GM12892 (cell line): ENCODE data around the gene ELL3. TPM values are rescaled to one million over a fixed set of nuclear protein-coding genes. Genes with fewer than 3 reads are reported as not detected.
"Not testable (repeated sequence)": the region's sequence is repeated elsewhere in the genome, so short reads cannot be mapped to it uniquely, and the experiment has no call there.

Experiments
- DNase-seq: peaks from one replicate; pipeline ENCODE4 v3.0.0; 2011; ENCODE audit not compliant: insufficient read length
- FAIRE-seq: peaks from 2 replicates; lab custom pipeline; 2011; peaks lifted over from hg19 to GRCh38; lab: Jason Lieb, UNC
- POLR2A ChIP-seq: IDR thresholded peaks from 2 replicates; pipeline ENCODE4 v1.6.1; 2011; ENCODE audit warnings: low read depth, low read length, control low read depth
- POLR2AphosphoS5 ChIP-seq: IDR thresholded peaks from 2 replicates; pipeline ENCODE4 v1.6.1; 2011; ENCODE audit warnings: low read depth, low read length, control low read depth
- TAF1 ChIP-seq: IDR thresholded peaks from 2 replicates; pipeline ENCODE4 v1.6.1; 2011; ENCODE audit warnings: low read depth, mild to moderate bottlenecking, control low read depth, low read length, borderline replicate concordance
- polyA plus RNA-seq: library from polyadenylated mRNA; unstranded; fragments of >200 nt; gene quantifications from one replicate; pipeline ENCODE4 v1.2.1, GENCODE V29; 2012; ENCODE audit warnings: missing spikeins, inconsistent platforms; ENCODE audit not compliant: missing spikeins

ELL3 gene
- 13.4 TPM for polyA plus RNA-seq

- FAIRE-seq, result peak; percentile 40
- peak; percentile 44 for DNase-seq
- TF ChIP-seq TAF1, result no peak; the same call in 1 of the 2 replicates
- TF ChIP-seq POLR2AphosphoS5, result no peak
- no peak for TF ChIP-seq POLR2A
These were observed at the start of gene ELL3 for GRCh38 chr15:43776718-43777266. Gene ELL3 (minus strand): TSS chr15:43776966. CDS start chr15:43776901, 65 bp downstream.

GRCh38 chr15:43826029-43826507 is 49.3 kb upstream of the ELL3 start:
- FAIRE-seq, result no peak
- TF ChIP-seq POLR2A, result no peak
- no peak for TF ChIP-seq POLR2AphosphoS5
- TF ChIP-seq TAF1, result no peak
- no peak for DNase-seq

GRCh38 chr15:43825305-43825704 is 48.5 kb upstream of the ELL3 start:
- not testable (repeated sequence) for FAIRE-seq, DNase-seq

GRCh38 chr15:43824302-43825246 is 47.8 kb upstream of the ELL3 start, which contains the start of gene MFAP1:
Gene MFAP1 (minus strand): TSS chr15:43824690. CDS start chr15:43824569, 121 bp downstream.
- TF ChIP-seq TAF1 (peak; percentile 93), POLR2AphosphoS5 (peak; percentile 98), POLR2A (peak; percentile 98)
- DNase-seq (peak; percentile 77), FAIRE-seq (peak; percentile 97)

- no peak for DNase-seq
- FAIRE-seq, result no peak
- TF ChIP-seq POLR2AphosphoS5 (no peak), POLR2A (no peak), TAF1 (no peak)
These were observed 44.7 kb upstream of the ELL3 start for GRCh38 chr15:43821505-43821904.

- DNase-seq, FAIRE-seq: not testable (repeated sequence)
These were observed 38.3 kb upstream of the ELL3 start for GRCh38 chr15:43815064-43815463.

GRCh38 chr15:43808960-43809678 is 32.4 kb upstream of the ELL3 start:
- TF ChIP-seq POLR2AphosphoS5 (no peak), POLR2A (no peak), TAF1 (no peak)
- peak; percentile 88 for FAIRE-seq
- no peak for DNase-seq

- no peak for FAIRE-seq
These were observed 31.7 kb upstream of the ELL3 start for GRCh38 chr15:43808435-43808950.

GRCh38 chr15:43802676-43803075 is 25.9 kb upstream of the ELL3 start:
- not testable (repeated sequence) for FAIRE-seq, DNase-seq

More at GRCh38 chr15:43808435-43808950, 31.7 kb upstream of the ELL3 start:
- TF ChIP-seq POLR2AphosphoS5 (no peak), TAF1 (no peak), POLR2A (no peak)
- DNase-seq, result no peak

GRCh38 chr15:43800286-43801141 is 23.7 kb upstream of the ELL3 start, which contains the start of gene HYPK:
Gene HYPK (plus strand): TSS chr15:43800599. CDS start chr15:43800623, 24 bp downstream.
- DNase-seq (peak; percentile 86), FAIRE-seq (peak; percentile 87)
- TF ChIP-seq POLR2AphosphoS5 (peak; percentile 93), TAF1 (peak; percentile 71), POLR2A (peak; percentile 92; the same call in 1 of the 2 replicates)

GRCh38 chr15:43799945-43800285 is 23.1 kb upstream of the ELL3 start, which contains the start of gene SERINC4:
Gene SERINC4 (minus strand): TSS chr15:43800220. CDS start chr15:43799986, 234 bp downstream.
- FAIRE-seq (no peak), DNase-seq (no peak)
- TF ChIP-seq TAF1 (no peak), POLR2AphosphoS5 (no peak), POLR2A (no peak)
